ENCODE results near the gene GSG1.
A peak's percentile ranks its signal among the peaks of the same experiment; 100 is the strongest.

GSG1 gene

DNA sequence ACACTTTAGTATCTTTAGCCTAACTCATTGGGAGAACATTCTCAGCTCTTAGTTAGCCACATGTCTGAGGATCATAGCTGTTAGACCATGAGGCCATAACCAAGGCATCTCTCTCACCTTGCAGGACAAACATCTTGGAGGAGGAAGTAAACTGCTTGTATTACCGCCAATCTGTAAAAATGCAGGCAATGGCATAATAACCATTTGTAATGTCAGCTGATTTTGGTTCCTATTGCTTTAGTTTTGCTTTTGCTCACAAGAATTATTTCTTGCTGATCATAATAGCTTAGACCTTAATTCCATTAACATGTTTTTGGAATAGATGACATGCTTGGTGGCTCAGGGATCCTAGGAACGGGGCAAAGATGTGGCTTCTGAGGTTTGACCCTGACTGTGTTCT is 16.4 kb upstream of the GSG1 start:
- DNase-seq (ENCODE audit: low spot score), result no peak

GRCh38 chr12:13117029-13117428 is 13.6 kb upstream of the GSG1 start:
- DNase-seq (ENCODE audit: low spot score), result no peak

GRCh38 chr12:13116259-13116658 is 12.8 kb upstream of the GSG1 start:
- DNase-seq (ENCODE audit: low spot score), result no peak

DNA sequence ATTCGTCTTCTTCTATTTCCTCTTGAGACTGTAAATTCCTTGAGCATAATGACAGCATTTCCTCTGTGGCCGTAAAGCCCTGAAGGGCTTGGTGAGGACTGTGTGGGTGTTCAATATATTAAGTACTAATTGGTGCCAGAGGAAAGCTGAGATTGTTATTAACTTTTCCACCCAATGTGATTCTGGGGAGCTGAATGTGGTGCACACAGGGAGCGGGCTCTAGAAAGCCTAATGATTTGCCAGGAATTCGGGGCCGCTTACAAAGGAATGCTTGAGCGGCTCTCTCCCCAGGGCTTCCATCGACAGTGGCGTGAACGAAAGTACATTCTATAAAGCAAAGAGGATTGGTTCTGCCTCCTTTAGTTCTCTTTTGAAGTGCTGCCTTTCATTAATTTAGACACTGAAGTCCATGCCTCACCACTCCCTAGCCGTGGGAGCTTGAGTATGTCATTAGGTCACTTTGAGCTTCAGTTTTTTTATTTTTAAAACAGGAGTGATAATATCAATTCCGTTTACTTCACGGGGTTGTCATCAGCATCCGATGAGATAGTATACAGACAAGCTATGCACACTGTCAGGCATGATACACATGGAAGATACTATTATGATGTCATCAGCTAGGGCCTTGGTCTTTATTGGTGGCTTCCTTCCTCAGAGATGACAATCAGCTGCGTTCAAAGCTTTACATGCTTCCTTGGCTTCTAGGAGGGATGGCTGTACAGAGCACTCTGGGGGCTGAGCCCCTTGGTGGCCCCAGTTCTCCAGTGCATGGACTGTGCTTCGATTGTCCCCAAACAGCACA is 11.0 kb upstream of the GSG1 start:
- DNase-seq (ENCODE audit: low spot score), result no peak

- no peak for DNase-seq (ENCODE audit: low spot score)
Observed at GRCh38 chr12:13112968-13113367, 9.5 kb upstream of the GSG1 start.

DNA sequence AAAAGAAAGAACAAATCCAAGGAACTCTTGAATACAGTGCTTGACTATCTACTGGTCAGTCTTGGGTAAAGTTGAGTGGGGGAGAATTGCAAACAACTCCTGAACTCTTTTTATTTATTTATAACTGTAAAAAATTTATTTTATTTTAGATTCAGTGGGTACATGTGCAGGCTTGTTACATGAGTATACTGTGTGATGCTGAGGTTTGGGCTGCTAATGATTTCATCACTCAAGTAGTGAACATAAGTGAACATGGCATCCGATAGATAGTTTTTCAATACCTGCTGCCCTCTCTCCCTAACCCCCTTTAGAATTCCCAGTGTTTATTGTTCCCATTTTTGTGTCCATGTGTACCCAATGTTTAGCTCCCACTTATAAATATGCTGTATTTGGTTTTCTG is 3.2 kb upstream of the GSG1 start:
- DNase-seq (ENCODE audit: low spot score), result no peak

DNA sequence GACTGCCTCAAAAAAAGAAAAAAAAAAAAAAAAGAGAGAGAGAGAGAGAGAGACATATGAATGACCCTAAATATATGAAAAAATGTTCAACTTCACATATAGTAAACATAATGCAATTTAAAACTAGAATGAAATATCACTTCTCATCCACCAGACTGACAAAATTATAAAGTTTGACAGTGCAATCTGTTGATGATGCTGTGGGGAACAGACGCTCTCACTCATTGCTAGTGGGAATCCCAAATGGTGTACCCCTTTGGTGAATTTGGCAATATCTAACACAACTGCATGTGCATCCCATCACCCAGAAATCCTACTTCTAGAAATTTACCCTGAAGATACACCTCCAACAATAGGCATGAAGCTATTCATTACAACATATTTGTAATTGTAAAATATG is 2.3 kb upstream of the GSG1 start:
- no peak for DNase-seq (ENCODE audit: low spot score)

- DNase-seq (ENCODE audit: low spot score), result no peak
Observed at GRCh38 chr12:13104409-13104808, 942 bp upstream of the GSG1 start.

DNA sequence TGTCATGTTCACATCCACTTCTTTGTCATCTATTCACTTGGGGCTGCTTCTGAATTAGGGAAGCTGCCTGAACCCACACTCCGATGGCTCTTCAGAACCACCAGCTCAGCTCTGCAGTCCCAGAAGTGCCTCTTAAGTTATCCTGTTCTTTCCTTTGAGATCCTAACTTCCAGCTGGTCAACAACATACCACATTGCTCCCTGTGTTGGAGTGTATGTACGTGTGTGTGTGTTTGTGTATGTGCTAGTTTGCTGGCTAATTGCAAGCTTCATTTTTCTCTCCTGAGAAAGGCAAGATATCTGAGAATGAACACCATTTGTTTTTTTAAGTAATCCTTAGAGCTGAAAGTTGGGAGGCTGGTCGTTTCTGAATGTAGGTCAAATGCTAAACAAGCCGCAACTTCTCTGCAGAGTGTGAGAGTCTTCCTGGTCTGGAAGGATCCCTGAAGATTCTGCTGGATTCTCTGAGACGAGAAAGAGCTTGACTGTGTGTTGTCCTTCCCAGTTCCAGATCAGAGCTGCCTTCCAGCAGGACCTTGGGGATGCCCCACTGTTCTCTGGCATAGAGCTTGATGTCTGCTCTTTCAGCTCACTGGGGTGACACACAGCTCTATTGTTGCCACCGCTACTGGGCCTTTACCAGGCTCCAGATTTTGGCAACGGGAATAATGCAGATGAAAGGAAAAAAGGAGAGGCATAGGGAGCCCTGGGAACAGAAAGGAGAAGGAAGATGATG is 839 bp downstream of the GSG1 start:
- DNase-seq (ENCODE audit: low spot score), result no peak

GRCh38 chr12:13101821-13102375 is 1.6 kb downstream of the GSG1 start:
- DNase-seq (ENCODE audit: low spot score), result no peak

GRCh38 chr12:13100882-13101769 is 2.3 kb downstream of the GSG1 start:
- peak; percentile 54 for DNase-seq (ENCODE audit: low spot score)

DNA sequence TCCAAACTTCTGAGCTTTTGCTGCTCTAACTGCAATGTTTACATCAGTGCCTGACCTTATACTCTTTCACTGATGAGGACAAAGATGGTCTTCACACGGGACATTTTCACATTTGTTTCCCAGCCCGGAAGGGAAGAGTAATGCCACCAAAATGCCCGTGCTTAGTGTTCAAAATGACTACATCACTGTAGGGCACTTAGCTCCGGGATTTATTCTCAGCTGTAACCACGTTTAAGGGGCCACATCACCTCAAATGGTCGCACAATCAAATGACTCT is 2.9 kb downstream of the GSG1 start:
- no peak for DNase-seq (ENCODE audit: low spot score)

GRCh38 chr12:13099844-13100604 is 3.4 kb downstream of the GSG1 start:
- DNase-seq (ENCODE audit: low spot score), result no peak

DNA sequence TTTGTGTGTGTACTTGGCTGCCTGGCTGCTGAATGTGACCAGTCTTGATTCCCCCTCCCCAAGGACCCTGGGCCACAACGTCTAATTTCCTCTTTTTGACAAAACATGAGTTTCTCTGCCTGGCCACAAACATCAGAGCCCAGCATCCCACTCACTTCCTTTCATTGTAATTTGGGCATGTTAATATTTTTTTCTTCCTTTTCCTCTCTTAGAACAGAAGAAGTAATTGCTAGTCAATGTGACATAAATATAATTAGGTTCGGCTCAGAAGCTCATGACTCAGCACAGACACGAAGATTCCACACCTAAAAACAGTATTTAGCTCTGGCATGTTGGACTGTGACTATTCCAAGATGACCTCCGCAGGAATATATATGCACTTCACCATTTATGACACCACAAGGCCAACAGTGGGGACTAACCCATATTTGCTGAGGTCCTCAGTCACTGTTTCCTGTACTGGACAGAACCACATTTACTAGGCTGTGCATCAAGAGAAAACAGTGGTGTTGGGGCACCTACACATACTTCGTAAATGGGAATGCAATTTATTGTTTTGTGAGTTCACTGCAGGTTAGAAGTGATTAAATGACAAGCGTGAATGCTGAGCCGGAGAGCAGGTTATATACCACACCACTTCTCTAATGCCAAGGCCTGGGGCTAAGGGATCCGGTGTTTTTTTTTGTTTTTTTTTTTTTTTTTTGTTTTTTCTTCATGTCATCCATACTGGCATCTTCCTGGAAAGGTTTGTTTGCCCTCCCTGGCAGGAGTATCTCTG is 4.2 kb downstream of the GSG1 start:
- DNase-seq (ENCODE audit: low spot score), result no peak

GRCh38 chr12:13097491-13098011 is 5.9 kb downstream of the GSG1 start:
- DNase-seq (ENCODE audit: low spot score), result no peak

DNA sequence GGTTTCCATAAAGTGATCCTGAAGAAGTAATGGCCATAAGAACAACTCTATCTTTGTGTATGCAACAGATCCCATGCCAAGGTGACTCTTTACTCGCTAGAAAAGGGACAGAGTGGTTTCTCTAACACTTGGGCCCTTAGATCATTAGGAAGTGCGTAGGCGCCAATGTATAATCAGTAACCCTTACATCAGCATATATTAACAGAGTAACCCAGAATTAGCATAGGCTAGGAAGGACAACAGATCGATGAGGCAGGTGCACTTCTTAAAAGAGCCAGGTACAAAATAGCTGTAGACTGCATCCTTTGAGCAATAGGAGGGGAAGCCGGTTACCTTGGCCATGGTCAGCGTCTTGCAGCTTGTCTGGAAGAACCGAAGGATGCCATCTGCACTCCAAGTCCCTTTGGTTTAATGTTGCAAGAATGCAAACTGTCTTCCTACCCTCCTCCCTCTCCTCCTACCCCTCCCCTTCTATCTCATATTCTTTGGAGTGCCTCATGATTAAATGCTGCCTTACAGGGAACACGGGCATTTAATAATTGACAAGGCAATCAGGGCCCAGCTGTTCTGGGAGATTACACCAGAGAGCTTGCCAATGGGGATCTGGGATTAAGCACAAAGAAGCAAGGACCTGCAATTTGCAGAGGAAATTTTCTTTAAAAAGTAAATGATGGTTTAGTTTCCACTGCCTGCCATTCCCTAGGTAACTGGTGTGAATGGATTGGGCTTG is 8.0 kb downstream of the GSG1 start:
- DNase-seq (ENCODE audit: low spot score), result no peak

- DNase-seq (ENCODE audit: low spot score), result no peak
Observed at GRCh38 chr12:13094367-13094766, 9.1 kb downstream of the GSG1 start.

DNA sequence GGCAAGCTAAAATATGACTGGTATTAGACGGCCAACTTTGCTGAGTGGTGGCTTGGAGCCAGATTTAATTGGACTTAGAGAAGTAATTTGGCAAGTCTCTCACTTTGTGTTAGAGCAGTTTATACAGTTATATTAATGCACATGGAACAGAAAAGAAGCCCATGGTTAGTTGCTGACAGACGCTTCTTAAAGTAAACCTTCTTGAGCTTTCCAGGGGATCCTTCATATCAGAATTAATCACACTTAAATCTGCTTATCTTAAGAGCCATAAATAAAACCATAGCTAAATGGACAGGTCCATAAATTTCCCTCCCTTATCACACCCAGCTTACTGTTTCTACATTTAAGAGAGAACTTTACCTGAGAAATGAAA is 9.6 kb downstream of the GSG1 start:
- no peak for DNase-seq (ENCODE audit: low spot score)

GRCh38 chr12:13093191-13093847 is 10.1 kb downstream of the GSG1 start:
- DNase-seq (ENCODE audit: low spot score), result no peak

GRCh38 chr12:13091832-13092231 is 11.6 kb downstream of the GSG1 start:
- DNase-seq (ENCODE audit: low spot score), result no peak
